GM12878 (cell line): ENCODE measurements around the gene CYB561A3. TPM values are rescaled to one million over a fixed set of nuclear protein-coding genes. Genes with fewer than 3 reads are reported as not detected.

Experiments used
- ATAC-seq: fragments of 200-7000 bp; cut with Tn5 transposase; 3 replicates; pipeline ENCODE4 v1.9.1; 2020; ENCODE audit warnings: mild to moderate bottlenecking, moderate library complexity
- BruUV-seq: library from RNA; stranded (reverse); fragments of 400-500 nt; replicated peaks from 2 replicates; lab custom pipeline; 2021; lab: Mats Ljungman, UMichigan
- CTCF ChIA-PET: fragments of 300-600 bp; sonication (Branson Sonifier 250); formaldehyde crosslinking; extraction: SDS; loops from one replicate; lab custom pipeline; 2021; ENCODE audit warnings: inconsistent platforms; lab: Yijun Ruan, JAX
- POLR2A ChIA-PET: fragments of 350-600 bp; formaldehyde crosslinking; extraction: SDS; loops from one replicate; lab custom pipeline; 2021; ENCODE audit warnings: inconsistent platforms; lab: Charles Lee
- RAD21 ChIA-PET: fragments of 300-600 bp; sonication (Branson Sonifier 250); formaldehyde crosslinking; loops from one replicate; lab custom pipeline; 2023; ENCODE audit warnings: antibody characterized with exemption; ENCODE audit not compliant: unreplicated experiment; lab: Charles Lee
- SMC1A ChIA-PET: fragments of 300-600 bp; sonication (Branson Sonifier 250); formaldehyde crosslinking; loops from one replicate; lab custom pipeline; 2023; ENCODE audit not compliant: unreplicated experiment, uncharacterized antibody; lab: Charles Lee
- DNase-seq: peaks from one replicate; pipeline ENCODE4 v3.0.0-alpha.2; 2011; ENCODE audit warnings: low read depth, low spot score
- FAIRE-seq: peaks from 3 replicates; lab custom pipeline; 2011; peaks lifted over from hg19 to GRCh38; lab: Jason Lieb, UNC
- H2AFZ ChIP-seq: 2 replicates; pipeline ENCODE4 v1.6.0; 2011; ENCODE audit warnings: low read depth, low read length, control low read depth; ENCODE audit not compliant: control insufficient read depth
- H3K27ac ChIP-seq: 2 replicates; pipeline ENCODE4 v1.5.1; 2011; ENCODE audit warnings: control low read depth; ENCODE audit not compliant: control insufficient read depth, insufficient read depth
- H3K27me3 ChIP-seq, 2 experiments: replicated peaks in 1 of 2; 2 replicates each; pipeline versions ENCODE4 v1.6.0 to v1.6.1; 2011; ENCODE audit warnings: low read length in 1 of 2; ENCODE audit not compliant: control insufficient read depth in 2 of 2, insufficient read depth in 2 of 2
- H3K36me3 ChIP-seq, 2 experiments: 2 replicates each; pipeline ENCODE4 v1.5.1; 2011; ENCODE audit warnings: low read length in 1 of 2; ENCODE audit not compliant: control insufficient read depth in 2 of 2, insufficient read depth in 2 of 2
- H3K4me1 ChIP-seq: 2 replicates; pipeline ENCODE4 v1.6.1; 2011; ENCODE audit warnings: mild to moderate bottlenecking, low read length, moderate library complexity, mixed read lengths; ENCODE audit not compliant: control insufficient read depth, insufficient read depth
- H3K4me2 ChIP-seq: 2 replicates; pipeline ENCODE4 v1.6.0; 2011; ENCODE audit warnings: control low read depth; ENCODE audit not compliant: control insufficient read depth, insufficient read depth
- H3K4me3 ChIP-seq: fragments of 200-600 bp; sonication (generic); 2 replicates; pipeline ENCODE4 v1.5.1; 2016
- H3K79me2 ChIP-seq: 2 replicates; pipeline ENCODE4 v1.6.0; 2011; ENCODE audit warnings: low read length; ENCODE audit not compliant: control insufficient read depth, insufficient read depth
- H3K9ac ChIP-seq: 2 replicates; pipeline ENCODE4 v1.8.0; 2011; ENCODE audit warnings: low read length, control low read depth, mixed read lengths; ENCODE audit not compliant: control insufficient read depth, insufficient read depth
- H3K9me3 ChIP-seq: replicated peaks from 3 replicates; pipeline ENCODE4 v1.5.1; 2011; ENCODE audit warnings: mild to moderate bottlenecking, low read length; ENCODE audit not compliant: control insufficient read depth, insufficient read depth
- H4K20me1 ChIP-seq: 2 replicates; pipeline ENCODE4 v1.6.0; 2011; ENCODE audit not compliant: control insufficient read depth, insufficient read depth
- HCFC1 ChIP-seq: fragments of 150-350 bp; IDR thresholded peaks from 2 replicates; pipeline ENCODE4 v1.6.1; 2014; ENCODE audit warnings: low read length
- IKZF2 ChIP-seq, 2 experiments: fragments of 450-650 bp; IDR thresholded peaks; 2 replicates each; pipeline ENCODE4 v1.6.1; 2017; ENCODE audit warnings: mild to moderate bottlenecking in 2 of 2, moderate library complexity in 2 of 2
- MTA3 ChIP-seq: IDR thresholded peaks from 2 replicates; pipeline ENCODE4 v1.6.1; 2012; ENCODE audit warnings: low read length, inconsistent platforms, borderline replicate concordance
- MYC ChIP-seq: IDR thresholded peaks from 2 replicates; pipeline ENCODE4 v1.6.1; 2011; ENCODE audit warnings: mild to moderate bottlenecking, low read length, moderate library complexity, inconsistent platforms; ENCODE audit not compliant: insufficient read depth, insufficient replicate concordance, insufficient read length, severe bottlenecking
- POLR2A ChIP-seq: IDR thresholded peaks from 2 replicates; pipeline ENCODE4 v1.6.1; 2011; ENCODE audit warnings: low read depth, mild to moderate bottlenecking, low read length
- POLR2AphosphoS5 ChIP-seq: IDR thresholded peaks from 2 replicates; pipeline ENCODE4 v1.6.1; 2011; ENCODE audit warnings: mild to moderate bottlenecking, low read length, inconsistent platforms
- RBBP5 ChIP-seq: fragments of 200-600 bp; sonication (generic); conservative IDR thresholded peaks from 2 replicates; pipeline ENCODE4 v1.6.1; 2016
- SMAD1 ChIP-seq: fragments of 450-650 bp; IDR thresholded peaks from 2 replicates; pipeline ENCODE4 v1.6.1; 2018; ENCODE audit warnings: mild to moderate bottlenecking, low read depth; ENCODE audit not compliant: partially characterized antibody
- TCF12 ChIP-seq: IDR thresholded peaks from 2 replicates; pipeline ENCODE4 v1.6.1; 2011; ENCODE audit warnings: low read depth, mild to moderate bottlenecking, low read length
- USF1 ChIP-seq: IDR thresholded peaks from 2 replicates; pipeline ENCODE4 v1.6.1; 2011; ENCODE audit warnings: borderline replicate concordance, low read depth, mild to moderate bottlenecking, moderate library complexity, mixed read lengths, low read length; ENCODE audit not compliant: insufficient read depth; ENCODE audit errors: extremely low read length
- ZNF207 ChIP-seq: fragments of 450-650 bp; IDR thresholded peaks from 2 replicates; pipeline ENCODE4 v1.6.1; 2014; ENCODE audit warnings: antibody characterized with exemption, mild to moderate bottlenecking, borderline replicate concordance
- WGBS: methylation state at CpG from one replicate; pipeline ENCODE4 v1.1.6; 2016; ENCODE audit warnings: low lambda C conversion rate; ENCODE audit not compliant: insufficient replicate concordance, insufficient coverage; ENCODE audit errors: missing lambda C conversion rate; 5-methylcytosine and 5-hydroxymethylcytosine counted together
- in situ Hi-C: fragments of 300-500 bp; cut with MboI; formaldehyde crosslinking; loops from 9 replicates; pipeline ENCODE4 v1.14.3; 2018; ENCODE audit warnings: mixed read lengths
- intact Hi-C: fragments of 100-400 bp; cut with micrococcal nuclease; formaldehyde crosslinking; loops from one replicate; pipeline ENCODE4 v1.14.2; 2022; ENCODE audit not compliant: unreplicated experiment
- polyA plus RNA-seq, 11 experiments: library from polyadenylated mRNA; depleted of rRNA in 4 of 11; unstranded in 6 of 11; stranded (reverse) in 5 of 11; fragments of >200 nt; fragmentation: Nextera tagmentation in 4 of 11; fragmentation: Illumina TruSeq in 1 of 11; extraction: Ambion mirVana in 4 of 11; extraction: Trizol in 1 of 11; gene quantifications; 1 replicate in 1 of 11; 2 replicates in 10 of 11; pipeline versions ENCODE4 v1.2.1 to v1.2.3, GENCODE V29; 2011 to 2016; ENCODE audit warnings: inconsistent platforms in 2 of 11, missing spikeins in 2 of 11, low read depth in 1 of 11
- total RNA-seq, 4 experiments: library from RNA; depleted of rRNA in 3 of 4; stranded (reverse); fragments of >200 nt in 3 of 4; fragmentation: Illumina TruSeq in 1 of 4; extraction: Trizol in 1 of 4; gene quantifications; 2 replicates each; pipeline versions ENCODE4 v1.2.1 to v1.2.3, GENCODE V29; 2013 to 2021

The CYB561A3 gene
- total and polyA plus RNA-seq, 10 of the 15 experiments (the other 5 are each of a cell fraction or from before 2014, with no cell fraction given) = 40.1 to 169 (median 74.4) TPM

GRCh38 chr11:61338783-61339489 is 22.7 kb downstream of the CYB561A3 start:
- Histone ChIP-seq H3K79me2 (peaks cover 4% of the 10 kb centered on the region), H3K4me3 (no peak overlapping the region), H3K4me1 (peaks cover 11% of the 10 kb centered on the region), H4K20me1 (no peaks in the 10 kb centered on the region), H3K4me2 (no peak overlapping the region), H3K9ac (no peak overlapping the region), H3K27ac (no peak overlapping the region), H2AFZ (no peak overlapping the region), H3K9me3 (no peaks in the 10 kb centered on the region), H3K36me3 (peaks cover 0 to 4% of the 10 kb centered on the region in 2 experiments; a peak in 2 of 4 replicates), H3K27me3 (no peaks in the 10 kb centered on the region)
- DNase-seq (no peak), FAIRE-seq (no peak), ATAC-seq (no peak)
- CTCF ChIA-PET = interaction anchor here (2.1 to 10.2 kb wide), 4 partner anchors 23 to 96 kb away, joined by 9 to 729 read pairs (median 219); partner anchors contain the start of genes CYB561A3, TMEM138 and TMEM216
- POLR2A ChIA-PET = no interaction called here
- BruUV-seq = no TSS peak
- SMC1A ChIA-PET = interaction anchor here (0.6 to 8.1 kb wide), 4 partner anchors 19 to 488 kb away, joined by 3 to 414 read pairs (median 123); partner anchors contain the start of genes CYB561A3, TMEM138 and TMEM216
- in situ Hi-C loops (loop anchor here (5.0 kb wide), 1 partner anchor 48 kb away; no protein-coding TSS in a partner anchor), intact Hi-C loops (loop anchor here (10.0 kb wide), 1 partner anchor 84 kb away; no protein-coding TSS in a partner anchor)
- RAD21 ChIA-PET = interaction anchor here (1.5 to 6.5 kb wide), 2 partner anchors 45 to 96 kb away, joined by 3 to 424 read pairs; no protein-coding TSS in a partner anchor
- TF ChIP-seq MYC (no peak), ZNF207 (no peak), TCF12 (no peak), POLR2AphosphoS5 (no peak), MTA3 (no peak), IKZF2 (IDR thresholded peaks at IDR 0.05) (no peak), RBBP5 (no peak), USF1 (no peak), SMAD1 (no peak), HCFC1 (no peak), POLR2A (no peak)
- WGBS = 83% methylated on average over 26 of the region's 26 CpGs
